ENCODE data around the gene CHN1.

Gene CHN1

DNA sequence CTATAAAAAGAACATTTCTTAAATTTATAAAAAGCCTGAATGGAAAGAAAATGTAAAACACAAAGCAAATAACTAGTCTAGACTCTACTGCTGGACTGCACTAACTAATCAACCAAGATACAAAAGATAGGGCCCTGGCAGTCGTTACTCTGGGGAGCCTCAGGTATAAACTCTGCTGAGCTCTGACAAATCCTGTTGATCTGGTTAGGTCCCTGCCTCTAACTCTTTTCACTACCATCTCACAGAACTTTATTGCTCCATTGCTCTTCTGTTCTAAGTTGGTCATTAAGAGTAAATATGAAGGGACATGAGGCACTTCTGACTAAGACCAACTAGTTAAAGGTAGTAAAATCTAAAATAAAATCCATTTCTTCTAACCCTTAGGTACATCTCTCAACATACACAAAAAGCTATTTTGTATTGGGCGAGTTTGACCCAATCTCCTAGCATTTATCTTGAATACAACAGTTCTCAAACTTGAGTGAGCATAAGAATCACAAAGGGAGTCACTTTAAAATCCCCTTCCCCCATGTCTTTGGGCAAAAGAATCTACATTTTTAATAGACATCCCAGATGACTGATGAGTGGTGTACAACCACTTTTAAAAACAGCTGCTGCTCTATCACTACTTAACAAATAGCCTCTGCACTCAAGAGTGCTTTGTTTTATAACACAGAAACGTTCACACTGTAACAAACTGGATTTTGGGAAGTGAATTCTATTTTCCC, 2.5 kb downstream of the CHN1 start:
- Histone ChIP-seq H3K4me3 (ENCODE audit: low read depth in 1 of 2, low read length in 1 of 2) (no peak overlapping the region), H3K36me3 (no peaks in the 10 kb centered on the region), H3K9me3 (no peaks in the 10 kb centered on the region), H3K27ac (no peak overlapping the region), H3K4me1 (ENCODE audit: control insufficient read depth in 1 of 2, insufficient read depth in 1 of 2, low read depth in 1 of 2, low read length in 1 of 2) (peaks cover 6 to 10% of the 10 kb centered on the region in 2 experiments), H3K27me3 (peaks cover 90% of the 10 kb centered on the region)
- TF ChIP-seq, protein P1, sequence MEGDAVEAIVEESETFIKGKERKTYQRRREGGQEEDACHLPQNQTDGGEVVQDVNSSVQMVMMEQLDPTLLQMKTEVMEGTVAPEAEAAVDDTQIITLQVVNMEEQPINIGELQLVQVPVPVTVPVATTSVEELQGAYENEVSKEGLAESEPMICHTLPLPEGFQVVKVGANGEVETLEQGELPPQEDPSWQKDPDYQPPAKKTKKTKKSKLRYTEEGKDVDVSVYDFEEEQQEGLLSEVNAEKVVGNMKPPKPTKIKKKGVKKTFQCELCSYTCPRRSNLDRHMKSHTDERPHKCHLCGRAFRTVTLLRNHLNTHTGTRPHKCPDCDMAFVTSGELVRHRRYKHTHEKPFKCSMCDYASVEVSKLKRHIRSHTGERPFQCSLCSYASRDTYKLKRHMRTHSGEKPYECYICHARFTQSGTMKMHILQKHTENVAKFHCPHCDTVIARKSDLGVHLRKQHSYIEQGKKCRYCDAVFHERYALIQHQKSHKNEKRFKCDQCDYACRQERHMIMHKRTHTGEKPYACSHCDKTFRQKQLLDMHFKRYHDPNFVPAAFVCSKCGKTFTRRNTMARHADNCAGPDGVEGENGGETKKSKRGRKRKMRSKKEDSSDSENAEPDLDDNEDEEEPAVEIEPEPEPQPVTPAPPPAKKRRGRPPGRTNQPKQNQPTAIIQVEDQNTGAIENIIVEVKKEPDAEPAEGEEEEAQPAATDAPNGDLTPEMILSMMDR (IDR thresholded peaks at IDR 0.05) = no peak

DNA sequence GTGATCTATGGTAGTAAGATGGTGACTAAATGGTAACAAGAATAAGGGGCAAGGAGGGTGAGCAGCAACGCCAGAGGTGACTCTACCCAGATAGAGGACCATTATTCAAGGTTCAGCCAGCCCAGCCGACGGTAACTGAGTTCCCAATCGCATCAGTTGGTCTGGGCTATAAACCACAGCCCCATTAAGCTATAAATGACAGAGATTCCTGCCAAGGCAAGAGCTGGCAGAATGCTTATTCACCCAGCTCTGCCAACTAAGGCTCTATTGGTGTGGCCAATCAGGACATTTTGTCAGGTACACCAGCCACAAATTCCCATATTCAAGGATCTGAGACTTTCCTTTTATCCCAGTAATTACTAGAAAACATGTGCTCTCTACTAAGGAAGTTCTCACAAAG, 3.6 kb downstream of the CHN1 start:
- H3K27me3 ChIP-seq = peaks cover 79% of the 10 kb centered on the region
- no peak overlapping the region for H3K4me3 ChIP-seq (ENCODE audit: low read depth in 1 of 2, low read length in 1 of 2)
- no peaks in the 10 kb centered on the region for H3K36me3 ChIP-seq
- H3K4me1 ChIP-seq (ENCODE audit: control insufficient read depth in 1 of 2, insufficient read depth in 1 of 2, low read depth in 1 of 2, low read length in 1 of 2) = peaks cover 15 to 20% of the 10 kb centered on the region in 2 experiments
- H3K27ac ChIP-seq = no peak overlapping the region
- H3K9me3 ChIP-seq = no peaks in the 10 kb centered on the region
- TF ChIP-seq, protein P1 (IDR thresholded peaks at IDR 0.05) = no peak

DNA sequence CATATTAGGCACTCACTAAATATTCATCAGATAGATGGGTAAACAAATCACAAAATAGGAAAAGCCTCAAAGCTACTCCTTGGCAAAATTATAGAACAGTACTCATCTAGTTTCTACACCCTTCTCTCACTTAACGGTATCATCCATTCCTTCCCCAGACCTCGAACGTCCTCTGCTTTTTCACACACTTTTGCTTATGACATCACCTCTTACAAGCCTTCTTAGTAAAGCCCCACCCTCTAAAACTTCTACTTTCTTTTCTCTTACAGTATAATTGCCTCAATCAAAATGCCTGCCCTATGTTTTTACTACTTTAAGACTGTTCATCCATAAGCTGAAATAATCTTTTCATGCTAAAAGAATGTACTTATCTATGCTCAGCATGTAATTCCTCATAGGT, 8.1 kb downstream of the CHN1 start:
- no peaks in the 10 kb centered on the region for H3K36me3 ChIP-seq
- no peak overlapping the region for H3K27ac ChIP-seq
- TF ChIP-seq, protein P1 (IDR thresholded peaks at IDR 0.05) = no peak
- no peak overlapping the region for H3K4me3 ChIP-seq (ENCODE audit: low read depth in 1 of 2, low read length in 1 of 2)
- peaks cover 55% of the 10 kb centered on the region for H3K27me3 ChIP-seq
- H3K9me3 ChIP-seq = no peaks in the 10 kb centered on the region
- peaks cover 14 to 15% of the 10 kb centered on the region in 2 experiments for H3K4me1 ChIP-seq (ENCODE audit: control insufficient read depth in 1 of 2, insufficient read depth in 1 of 2, low read depth in 1 of 2, low read length in 1 of 2)

DNA sequence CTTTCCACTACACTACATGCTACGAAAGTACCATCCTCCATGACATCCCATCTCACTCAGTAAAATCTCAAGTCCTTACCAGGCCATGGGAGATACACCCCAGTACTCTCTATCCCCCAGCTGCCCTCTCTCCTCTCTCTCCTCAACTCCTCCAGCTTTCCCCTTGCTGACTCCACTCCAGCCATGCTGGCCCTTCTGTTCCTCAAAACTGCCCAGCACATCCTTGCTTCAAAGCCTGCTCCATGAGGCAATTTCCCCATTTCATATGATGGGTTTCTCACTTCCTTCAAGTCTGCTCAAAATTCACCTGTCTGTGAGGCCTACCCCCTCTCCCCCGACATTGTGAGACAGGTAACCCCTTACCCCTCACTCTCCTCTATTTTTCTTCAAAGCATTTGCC, 8.6 kb downstream of the CHN1 start:
- Histone ChIP-seq H3K4me3 (ENCODE audit: low read depth in 1 of 2, low read length in 1 of 2) (no peak overlapping the region), H3K27ac (no peak overlapping the region), H3K9me3 (no peaks in the 10 kb centered on the region), H3K27me3 (peaks cover 55% of the 10 kb centered on the region), H3K4me1 (ENCODE audit: control insufficient read depth in 1 of 2, insufficient read depth in 1 of 2, low read depth in 1 of 2, low read length in 1 of 2) (peaks cover 14 to 15% of the 10 kb centered on the region in 2 experiments), H3K36me3 (no peaks in the 10 kb centered on the region)
- TF ChIP-seq, protein P1 (IDR thresholded peaks at IDR 0.05) = no peak

DNA sequence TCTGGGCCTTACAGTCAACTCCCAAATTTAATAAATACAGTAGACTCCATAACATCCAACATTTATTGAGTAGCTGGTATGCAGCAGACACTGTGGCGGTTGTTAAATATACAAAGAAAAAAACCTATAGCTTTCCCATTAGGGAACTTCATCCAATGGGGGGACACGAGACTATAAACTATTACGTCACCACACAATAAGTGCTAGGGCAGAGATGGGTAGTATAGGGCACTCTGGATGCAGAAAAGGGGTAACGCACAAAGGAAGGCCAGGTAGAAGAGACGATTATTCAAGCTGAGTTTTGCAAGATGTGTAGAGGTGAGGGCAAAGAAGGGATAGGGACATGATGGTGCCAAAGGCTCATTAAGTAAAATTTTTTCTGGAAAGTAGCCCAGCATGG, 10.8 kb downstream of the CHN1 start:
- H3K4me1 ChIP-seq (ENCODE audit: control insufficient read depth in 1 of 2, insufficient read depth in 1 of 2, low read depth in 1 of 2, low read length in 1 of 2) = peaks cover 14 to 15% of the 10 kb centered on the region in 2 experiments
- H3K4me3 ChIP-seq (ENCODE audit: low read depth in 1 of 2, low read length in 1 of 2) = no peak overlapping the region
- TF ChIP-seq, protein P1 (IDR thresholded peaks at IDR 0.05) = no peak
- H3K27me3 ChIP-seq = peaks cover 55% of the 10 kb centered on the region
- H3K9me3 ChIP-seq = no peaks in the 10 kb centered on the region
- H3K27ac ChIP-seq = no peak overlapping the region
- no peaks in the 10 kb centered on the region for H3K36me3 ChIP-seq

All from neutrophil (primary cell).